Uterus (tissue), 4 donors: ENCODE results near the gene PSMD8. TPM values are rescaled to one million over a fixed set of nuclear protein-coding genes. Genes with fewer than 3 reads are reported as not detected.

Source experiments
- DNase-seq, 2 donors: peaks; one replicate each; pipeline ENCODE4 v3.0.0-alpha.2; 2019 to 2020
- H3K27ac ChIP-seq, 2 donors: fragments of 200-600 bp; sonication (generic); 1 replicate in 1 of 2; 2 replicates in 1 of 2; pipeline ENCODE4 v1.5.1; 2016 to 2018
- H3K27me3 ChIP-seq, 2 donors: fragments of 200-600 bp; sonication (generic); one replicate each; pipeline ENCODE4 v1.5.1; 2018 to 2019; ENCODE audit warnings: control low read depth in 1 of 2
- H3K36me3 ChIP-seq, 2 donors: fragments of 200-600 bp; sonication (generic); one replicate each; pipeline ENCODE4 v1.5.1; 2019; ENCODE audit warnings: control low read depth in 1 of 2
- H3K4me1 ChIP-seq, 2 donors: fragments of 200-600 bp; sonication (generic); one replicate each; pipeline ENCODE4 v1.5.1; 2018 to 2019; ENCODE audit warnings: control low read depth in 1 of 2
- H3K4me3 ChIP-seq, 2 donors: fragments of 200-600 bp; sonication (generic); 1 replicate in 1 of 2; 2 replicates in 1 of 2; pipeline ENCODE4 v1.5.1; 2018 to 2019; ENCODE audit warnings: mild to moderate bottlenecking in 1 of 2
- H3K9me3 ChIP-seq, 2 donors: fragments of 200-600 bp; sonication (generic); one replicate each; pipeline ENCODE4 v1.5.1; 2019; ENCODE audit warnings: control low read depth in 1 of 2
- POLR2A ChIP-seq, 2 donors: fragments of 450-650 bp; IDR thresholded peaks; one replicate each; pipeline ENCODE4 v1.6.1; 2016; ENCODE audit warnings: antibody characterized with exemption in 2 of 2, mild to moderate bottlenecking in 1 of 2, moderate library complexity in 1 of 2
- intact Hi-C: fragments of 100-400 bp; cut with DNase I; formaldehyde crosslinking; loops from one replicate; pipeline ENCODE4 v1.15.1; 2023; ENCODE audit warnings: low total_unique reads
- total RNA-seq, 4 donors: library from RNA; depleted of rRNA in 3 of 4; stranded (reverse); fragments of >200 nt in 3 of 4; gene quantifications; one replicate each; pipeline versions ENCODE4 v1.1.0 to v1.2.4, GENCODE V29; 2014 to 2023
- TF ChIP-seq, protein P1 (sequence below), 4 experiments: fragments of 200-600 bp in 2 of 4; fragments of 450-650 bp in 2 of 4; sonication (generic) in 2 of 4; IDR thresholded peaks; one replicate each; pipeline ENCODE4 v1.5.1; 2016 to 2019; ENCODE audit warnings: antibody characterized with exemption in 4 of 4, mild to moderate bottlenecking in 2 of 4, moderate library complexity in 1 of 4
- donor health status: DM: yes; HTN: yes; CAD: no.

PSMD8 gene
- total RNA-seq, 4 donors from 2014 or later: 67.4 to 156 (median 128) TPM

- Histone ChIP-seq H3K9me3 (no peaks in the 10 kb centered on the region), H3K27me3 (no peaks in the 10 kb centered on the region), H3K4me1 (no peaks in the 10 kb centered on the region), H3K27ac (no peak overlapping the region), H3K4me3 (no peak overlapping the region), H3K36me3 (no peaks in the 10 kb centered on the region)
- intact Hi-C loops: no loop called here
- DNase-seq: no peak
- TF ChIP-seq POLR2A (IDR thresholded peaks at IDR 0.05): no peak
- TF ChIP-seq, protein P1, sequence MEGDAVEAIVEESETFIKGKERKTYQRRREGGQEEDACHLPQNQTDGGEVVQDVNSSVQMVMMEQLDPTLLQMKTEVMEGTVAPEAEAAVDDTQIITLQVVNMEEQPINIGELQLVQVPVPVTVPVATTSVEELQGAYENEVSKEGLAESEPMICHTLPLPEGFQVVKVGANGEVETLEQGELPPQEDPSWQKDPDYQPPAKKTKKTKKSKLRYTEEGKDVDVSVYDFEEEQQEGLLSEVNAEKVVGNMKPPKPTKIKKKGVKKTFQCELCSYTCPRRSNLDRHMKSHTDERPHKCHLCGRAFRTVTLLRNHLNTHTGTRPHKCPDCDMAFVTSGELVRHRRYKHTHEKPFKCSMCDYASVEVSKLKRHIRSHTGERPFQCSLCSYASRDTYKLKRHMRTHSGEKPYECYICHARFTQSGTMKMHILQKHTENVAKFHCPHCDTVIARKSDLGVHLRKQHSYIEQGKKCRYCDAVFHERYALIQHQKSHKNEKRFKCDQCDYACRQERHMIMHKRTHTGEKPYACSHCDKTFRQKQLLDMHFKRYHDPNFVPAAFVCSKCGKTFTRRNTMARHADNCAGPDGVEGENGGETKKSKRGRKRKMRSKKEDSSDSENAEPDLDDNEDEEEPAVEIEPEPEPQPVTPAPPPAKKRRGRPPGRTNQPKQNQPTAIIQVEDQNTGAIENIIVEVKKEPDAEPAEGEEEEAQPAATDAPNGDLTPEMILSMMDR (IDR thresholded peaks at IDR 0.05): no peak
Measured at GRCh38 chr19:38355728-38356725, 18.3 kb upstream of the PSMD8 start.

DNA sequence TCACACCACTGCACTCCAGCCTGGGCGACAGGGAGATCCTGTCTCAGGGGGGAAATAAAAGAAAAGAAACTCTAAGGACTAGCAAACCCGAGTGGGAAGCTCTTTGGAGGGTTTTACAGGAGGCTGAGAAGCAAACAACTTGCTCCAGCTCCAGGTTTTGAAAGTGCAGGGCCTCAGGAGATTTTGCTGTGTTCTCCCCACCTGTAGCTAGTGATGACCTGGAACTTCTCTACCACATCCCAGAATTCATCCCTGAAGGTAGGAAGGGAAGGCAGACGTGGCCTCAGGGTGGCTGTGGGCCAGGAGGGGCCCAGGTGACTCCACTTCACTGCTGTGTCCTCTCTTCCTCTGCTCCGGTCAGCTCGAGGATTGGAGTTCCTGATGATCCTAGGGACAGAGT, 16.3 kb upstream of the PSMD8 start:
- Histone ChIP-seq H3K27me3 (no peaks in the 10 kb centered on the region), H3K36me3 (no peaks in the 10 kb centered on the region), H3K27ac (no peak overlapping the region), H3K4me3 (no peak overlapping the region), H3K4me1 (no peaks in the 10 kb centered on the region), H3K9me3 (no peaks in the 10 kb centered on the region)
- intact Hi-C loops: no loop called here
- TF ChIP-seq, protein P1 (IDR thresholded peaks at IDR 0.05): no peak
- DNase-seq: no peak

GRCh38 chr19:38359242-38360021, 14.9 kb upstream of the PSMD8 start:
- Histone ChIP-seq H3K27me3 (no peaks in the 10 kb centered on the region), H3K36me3 (no peaks in the 10 kb centered on the region), H3K9me3 (no peaks in the 10 kb centered on the region), H3K27ac (no peak overlapping the region), H3K4me1 (no peaks in the 10 kb centered on the region), H3K4me3 (no peak overlapping the region)
- no peak for TF ChIP-seq POLR2A (IDR thresholded peaks at IDR 0.05)
- TF ChIP-seq, protein P1 (IDR thresholded peaks at IDR 0.05): no peak
- DNase-seq: no peak
- intact Hi-C loops: no loop called here

DNA sequence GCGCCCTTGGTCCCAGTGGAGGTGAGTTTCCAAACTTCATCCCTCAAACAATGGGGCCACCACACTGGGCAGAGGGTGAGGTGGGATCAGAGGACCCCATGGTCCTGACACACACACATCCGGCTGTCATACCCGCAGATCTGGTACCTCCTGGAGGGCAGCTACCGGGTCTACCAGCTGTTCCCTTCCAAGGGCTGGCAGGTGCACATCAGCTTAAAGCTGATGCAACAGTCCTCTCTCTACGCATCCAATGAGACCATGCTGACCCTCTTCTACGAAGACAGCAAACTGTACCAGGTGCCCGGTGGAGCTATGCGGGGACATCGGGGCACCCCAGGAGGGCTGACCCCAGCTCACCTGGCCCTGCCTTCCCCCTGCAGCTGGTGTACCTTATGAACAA, 14.0 kb upstream of the PSMD8 start:
- intact Hi-C loops: no loop called here
- H3K27me3 ChIP-seq: no peaks in the 10 kb centered on the region
- no peaks in the 10 kb centered on the region for H3K4me1 ChIP-seq
- no peaks in the 10 kb centered on the region for H3K36me3 ChIP-seq
- TF ChIP-seq, protein P1 (IDR thresholded peaks at IDR 0.05): no peak
- no peak for TF ChIP-seq POLR2A (IDR thresholded peaks at IDR 0.05)
- H3K4me3 ChIP-seq: no peak overlapping the region
- H3K27ac ChIP-seq: no peak overlapping the region
- H3K9me3 ChIP-seq: no peaks in the 10 kb centered on the region
- no peak for DNase-seq
